Nephron progenitor cell (in vitro differentiated cells): Measurements from ENCODE around the gene SSRP1.
A peak's percentile ranks its signal among the peaks of the same experiment; 100 is the strongest.
"Not testable (repeated sequence)": the region's sequence is repeated elsewhere in the genome, so short reads cannot be mapped to it uniquely, and the experiment has no call there.

Source experiments
- DNase-seq: peaks from one replicate; pipeline ENCODE4 v3.0.0; 2021
- H3K27ac Mint-ChIP-seq: 2 replicates; pipeline ENCODE4 v1.8.0; 2021; ENCODE audit warnings: mild to moderate bottlenecking, moderate library complexity, mixed read lengths
- H3K27me3 Mint-ChIP-seq: 2 replicates; pipeline ENCODE4 v1.8.0; 2021; ENCODE audit warnings: mild to moderate bottlenecking, low read depth, mixed read lengths; ENCODE audit not compliant: poor library complexity
- H3K36me3 Mint-ChIP-seq: 2 replicates; pipeline ENCODE4 v1.8.0; 2021; ENCODE audit warnings: low read depth, mixed read lengths
- H3K4me1 Mint-ChIP-seq: 2 replicates; pipeline ENCODE4 v1.8.0; 2021; ENCODE audit warnings: mixed read lengths
- H3K4me3 Mint-ChIP-seq: 2 replicates; pipeline ENCODE4 v1.8.0; 2021; ENCODE audit warnings: mild to moderate bottlenecking, moderate library complexity, mixed read lengths
- H3K9me3 Mint-ChIP-seq: 2 replicates; pipeline ENCODE4 v1.8.0; 2021; ENCODE audit warnings: mild to moderate bottlenecking, moderate library complexity, mixed read lengths
- TF ChIP-seq, protein P1 (sequence below): fragments of 200-600 bp; sonication (generic); IDR thresholded peaks from 2 replicates; pipeline ENCODE4 v1.5.0; 2021; ENCODE audit warnings: antibody characterized with exemption

The SSRP1 gene

DNA sequence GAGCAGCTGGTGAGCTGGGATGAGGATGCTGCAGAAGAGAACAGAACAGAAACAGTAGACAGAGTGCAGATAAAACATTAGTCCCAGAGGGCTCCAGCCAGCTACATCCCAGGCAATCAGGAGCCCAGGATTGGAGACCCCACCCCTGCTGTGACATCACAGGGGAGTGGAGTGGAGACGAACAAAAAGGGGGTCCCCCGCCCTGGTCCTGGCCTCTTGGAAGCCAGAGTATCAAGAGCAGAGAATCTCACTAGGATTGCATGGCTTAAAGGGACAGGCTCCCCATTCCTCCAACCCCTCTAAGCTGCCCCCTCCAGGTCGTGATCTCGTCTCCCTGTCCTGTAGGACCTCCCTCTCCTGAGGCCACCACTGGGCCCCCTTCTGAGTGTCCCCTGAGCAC lies 2.5 kb upstream of the SSRP1 start, which contains the start of gene P2RX3:
Gene P2RX3 (plus strand): TSS at position 211 of the 400 bp plus-strand sequence. CDS start 199 bp downstream, outside the sequence.
- no peaks in the 10 kb centered on the region for H3K9me3 Mint-ChIP-seq
- TF ChIP-seq, protein P1, sequence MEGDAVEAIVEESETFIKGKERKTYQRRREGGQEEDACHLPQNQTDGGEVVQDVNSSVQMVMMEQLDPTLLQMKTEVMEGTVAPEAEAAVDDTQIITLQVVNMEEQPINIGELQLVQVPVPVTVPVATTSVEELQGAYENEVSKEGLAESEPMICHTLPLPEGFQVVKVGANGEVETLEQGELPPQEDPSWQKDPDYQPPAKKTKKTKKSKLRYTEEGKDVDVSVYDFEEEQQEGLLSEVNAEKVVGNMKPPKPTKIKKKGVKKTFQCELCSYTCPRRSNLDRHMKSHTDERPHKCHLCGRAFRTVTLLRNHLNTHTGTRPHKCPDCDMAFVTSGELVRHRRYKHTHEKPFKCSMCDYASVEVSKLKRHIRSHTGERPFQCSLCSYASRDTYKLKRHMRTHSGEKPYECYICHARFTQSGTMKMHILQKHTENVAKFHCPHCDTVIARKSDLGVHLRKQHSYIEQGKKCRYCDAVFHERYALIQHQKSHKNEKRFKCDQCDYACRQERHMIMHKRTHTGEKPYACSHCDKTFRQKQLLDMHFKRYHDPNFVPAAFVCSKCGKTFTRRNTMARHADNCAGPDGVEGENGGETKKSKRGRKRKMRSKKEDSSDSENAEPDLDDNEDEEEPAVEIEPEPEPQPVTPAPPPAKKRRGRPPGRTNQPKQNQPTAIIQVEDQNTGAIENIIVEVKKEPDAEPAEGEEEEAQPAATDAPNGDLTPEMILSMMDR: no peak
- H3K27me3 Mint-ChIP-seq: no peaks in the 10 kb centered on the region
- DNase-seq: no peak
- peaks cover 91% of the 10 kb centered on the region for H3K4me1 Mint-ChIP-seq
- peaks cover 11% of the 10 kb centered on the region for H3K36me3 Mint-ChIP-seq
- H3K27ac Mint-ChIP-seq: peak within 1 kb of the TSS; percentile 82
- H3K4me3 Mint-ChIP-seq: peak within 1 kb of the TSS; percentile 54

DNA sequence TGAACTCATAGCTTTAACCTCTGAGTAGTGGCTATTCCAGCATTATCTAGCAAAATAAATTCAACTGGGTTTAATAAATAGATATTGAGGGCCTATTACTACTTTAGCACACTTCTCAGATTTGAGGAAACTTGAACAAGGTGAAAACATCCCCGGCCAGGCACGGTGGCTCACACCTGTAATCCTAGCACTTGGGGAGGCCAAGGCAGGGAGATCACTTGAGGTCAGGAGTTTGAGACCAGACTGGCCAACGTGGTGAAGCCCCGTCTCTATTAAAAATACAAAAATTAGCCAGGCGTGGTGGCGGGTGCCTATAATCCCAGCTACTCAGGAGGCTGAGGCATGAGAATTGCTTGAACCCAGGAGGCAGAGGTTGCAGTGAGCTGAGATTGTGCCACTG lies 1.2 kb upstream of the SSRP1 start:
- not testable (repeated sequence) for H3K27ac Mint-ChIP-seq, DNase-seq, H3K9me3 Mint-ChIP-seq, H3K27me3 Mint-ChIP-seq
- Mint-ChIP-seq H3K4me1 (peaks cover 83% of the 10 kb centered on the region), H3K36me3 (peaks cover 22% of the 10 kb centered on the region), H3K4me3 (peak overlapping the region; percentile 92)

- no peak for DNase-seq
- TF ChIP-seq, protein P1: no peak
- no peaks in the 10 kb centered on the region for H3K27me3 Mint-ChIP-seq
- peaks cover 76% of the 10 kb centered on the region for H3K4me1 Mint-ChIP-seq
- peak overlapping the region; percentile 95 for H3K27ac Mint-ChIP-seq
- peak overlapping the region; percentile 92 for H3K4me3 Mint-ChIP-seq
- H3K36me3 Mint-ChIP-seq: peaks cover 29% of the 10 kb centered on the region
- no peaks in the 10 kb centered on the region for H3K9me3 Mint-ChIP-seq
These were observed 497 bp upstream of the SSRP1 start for GRCh38 chr11:57336111-57336666.

DNA sequence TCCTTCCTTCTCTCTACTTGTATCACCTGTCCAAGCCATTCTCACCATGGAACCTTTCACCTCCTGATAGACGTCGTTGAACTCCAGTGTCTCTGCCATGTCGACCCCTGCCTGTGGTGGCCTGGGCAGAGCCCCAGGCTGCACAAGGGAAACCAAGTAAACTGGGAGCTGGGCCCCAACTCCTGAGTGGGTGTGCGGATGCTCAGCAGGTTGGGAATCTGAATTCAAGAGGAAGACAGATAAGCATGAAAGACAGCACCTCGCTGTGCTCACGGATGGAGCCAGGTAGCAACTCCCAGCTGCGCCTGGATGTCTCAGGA lies 709 bp downstream of the SSRP1 start:
- H3K9me3 Mint-ChIP-seq: no peaks in the 10 kb centered on the region
- H3K4me1 Mint-ChIP-seq: peaks cover 64% of the 10 kb centered on the region
- DNase-seq: no peak
- TF ChIP-seq, protein P1: no peak
- peak overlapping the region; percentile 92 for H3K4me3 Mint-ChIP-seq
- H3K36me3 Mint-ChIP-seq: peaks cover 41% of the 10 kb centered on the region
- no peaks in the 10 kb centered on the region for H3K27me3 Mint-ChIP-seq
- peak overlapping the region; percentile 96 for H3K27ac Mint-ChIP-seq

DNA sequence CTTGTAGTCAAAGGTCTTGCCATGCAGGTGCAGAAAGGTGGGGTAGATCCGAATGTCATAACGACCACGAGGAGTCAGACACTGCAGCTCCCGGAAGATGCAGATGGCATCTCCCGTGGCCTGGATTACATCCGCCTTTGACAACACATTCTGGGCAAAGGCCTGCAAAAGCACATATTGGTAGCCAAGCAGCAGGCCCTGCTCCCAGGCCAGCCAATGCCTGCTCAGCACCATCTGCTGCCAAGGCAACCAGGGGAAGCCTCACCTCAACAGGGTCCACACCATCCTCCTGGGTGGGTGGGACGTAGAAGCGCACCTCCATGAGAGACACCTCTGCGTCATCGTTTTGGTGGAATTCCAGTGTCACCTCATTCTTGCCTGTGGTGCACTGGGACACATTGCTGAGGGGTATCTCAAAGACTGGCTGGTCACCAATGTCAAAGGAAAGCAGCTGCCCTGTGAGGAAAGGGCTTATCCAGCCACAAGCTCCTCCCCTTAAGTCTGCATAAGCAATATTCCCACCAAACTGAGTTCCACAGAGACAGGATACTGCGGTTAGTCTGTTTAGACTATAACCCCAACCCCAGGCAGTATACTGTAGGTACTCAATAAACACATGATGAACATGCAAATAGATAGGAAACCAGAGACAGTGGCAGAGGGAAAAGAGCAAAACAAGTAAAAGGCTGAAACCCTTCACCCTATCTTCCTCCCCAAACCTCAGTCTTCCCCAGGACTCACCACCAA lies 2.8 kb downstream of the SSRP1 start:
- H3K4me3 Mint-ChIP-seq: peak overlapping the region; percentile 20
- H3K9me3 Mint-ChIP-seq: no peaks in the 10 kb centered on the region
- TF ChIP-seq, protein P1: no peak
- H3K36me3 Mint-ChIP-seq: peaks cover 62% of the 10 kb centered on the region
- no peak for DNase-seq
- peaks cover 54% of the 10 kb centered on the region for H3K4me1 Mint-ChIP-seq
- peak overlapping the region; percentile 68 for H3K27ac Mint-ChIP-seq
- H3K27me3 Mint-ChIP-seq: no peaks in the 10 kb centered on the region

DNA sequence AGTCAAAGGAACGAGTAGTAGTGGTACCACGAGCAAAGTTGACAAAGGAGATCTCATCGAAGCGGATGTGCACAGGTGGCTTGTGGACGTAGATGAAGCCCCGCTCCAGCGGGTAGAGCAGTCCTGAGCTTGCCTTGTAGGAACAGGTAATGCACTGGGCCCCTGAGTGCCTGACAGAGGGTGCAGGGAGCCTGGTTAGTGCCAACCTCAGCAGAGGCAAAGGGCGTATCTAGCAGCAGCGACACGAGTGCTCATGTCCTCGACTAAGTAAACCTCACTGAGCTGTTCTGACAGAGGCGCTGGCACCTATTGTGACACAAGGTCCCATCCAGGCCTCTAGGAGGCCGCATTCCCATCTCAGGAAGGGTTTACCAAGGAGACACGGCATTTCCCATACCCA lies 4.0 kb downstream of the SSRP1 start:
- TF ChIP-seq, protein P1: no peak
- peaks cover 74% of the 10 kb centered on the region for H3K36me3 Mint-ChIP-seq
- H3K4me1 Mint-ChIP-seq: peaks cover 57% of the 10 kb centered on the region
- H3K4me3 Mint-ChIP-seq: no peak overlapping the region
- no peak for DNase-seq
- H3K27me3 Mint-ChIP-seq: no peaks in the 10 kb centered on the region
- no peaks in the 10 kb centered on the region for H3K9me3 Mint-ChIP-seq
- no peak overlapping the region for H3K27ac Mint-ChIP-seq
